ENCODE results near the gene DEFB129. TPM values are rescaled to one million over a fixed set of nuclear protein-coding genes. Genes with fewer than 3 reads are reported as not detected.
"Not testable (repeated sequence)": the region's sequence is repeated elsewhere in the genome, so short reads cannot be mapped to it uniquely, and the experiment has no call there.

Gene DEFB129
- total and polyA plus RNA-seq, 9 donors = not detected

- TF ChIP-seq POLR2A (IDR thresholded peaks at IDR 0.05) (no peak), CTCF (IDR thresholded peaks at IDR 0.05) (no peak), EP300 (IDR thresholded peaks at IDR 0.05) (no peak)
- WGBS, 3 donors = 73 to 78% (median 78%) methylated on average over 1 of the region's 1 CpG
- no peaks in the 10 kb centered on the region for H3K4me1 ChIP-seq (ENCODE audit: insufficient read depth)
- no peak overlapping the region for H3K4me3 ChIP-seq
- H3K9me3 ChIP-seq = no peaks in the 10 kb centered on the region
- H3K36me3 ChIP-seq = no peaks in the 10 kb centered on the region
- intact Hi-C loops (cut with DNase I) = no loop called here
- H3K27ac ChIP-seq = no peak overlapping the region
- no peak for DNase-seq
- no peaks in the 10 kb centered on the region for H3K27me3 ChIP-seq
These were observed 28.8 kb upstream of the DEFB129 start for GRCh38 chr20:198225-198624.

- no peak for DNase-seq
- Histone ChIP-seq H3K36me3 (no peaks in the 10 kb centered on the region), H3K9me3 (no peaks in the 10 kb centered on the region), H3K4me3 (no peak overlapping the region), H3K27me3 (no peaks in the 10 kb centered on the region), H3K27ac (no peak overlapping the region), H3K4me1 (ENCODE audit: insufficient read depth) (no peaks in the 10 kb centered on the region)
- TF ChIP-seq EP300 (IDR thresholded peaks at IDR 0.05) = no peak
- 58 to 64% (median 63%) methylated on average over 4 of the region's 4 CpGs for WGBS, 3 donors
- intact Hi-C loops (cut with DNase I) = no loop called here
These were observed 27.1 kb upstream of the DEFB129 start for GRCh38 chr20:199996-200395.

- H3K27ac ChIP-seq; H3K9me3 ChIP-seq; H3K4me1 ChIP-seq (ENCODE audit: insufficient read depth); H3K4me3 ChIP-seq; H3K36me3 ChIP-seq; H3K27me3 ChIP-seq; DNase-seq; intact Hi-C loops (cut with DNase I): not testable (repeated sequence)
- WGBS, 3 donors = 65 to 78% (median 67%) methylated on average over 4 of the region's 4 CpGs
These were observed 23.4 kb upstream of the DEFB129 start for GRCh38 chr20:203630-204029.

GRCh38 chr20:208942-209566 lies 18.0 kb upstream of the DEFB129 start:
- TF ChIP-seq POLR2A (IDR thresholded peaks at IDR 0.05) (no peak), CTCF (IDR thresholded peaks at IDR 0.05) (peak; percentile 14 to 36 (median 24)), EP300 (IDR thresholded peaks at IDR 0.05) (no peak)
- Histone ChIP-seq H3K27me3 (no peaks in the 10 kb centered on the region), H3K4me3 (no peak overlapping the region), H3K36me3 (no peaks in the 10 kb centered on the region), H3K9me3 (no peaks in the 10 kb centered on the region), H3K27ac (no peak overlapping the region), H3K4me1 (ENCODE audit: insufficient read depth) (no peaks in the 10 kb centered on the region)
- intact Hi-C loops (cut with DNase I) = no loop called here
- 11 to 22% (median 13%) methylated on average over 5 of the region's 5 CpGs for WGBS, 3 donors
- no peak for DNase-seq

GRCh38 chr20:210809-211502 lies 16.1 kb upstream of the DEFB129 start:
- DNase-seq = no peak
- 34 to 51% (median 36%) methylated on average over 7 of the region's 7 CpGs for WGBS, 3 donors
- no peaks in the 10 kb centered on the region for H3K36me3 ChIP-seq
- no peak overlapping the region for H3K27ac ChIP-seq
- H3K4me3 ChIP-seq = no peak overlapping the region
- intact Hi-C loops (cut with DNase I) = no loop called here
- no peak for TF ChIP-seq CTCF (IDR thresholded peaks at IDR 0.05)
- TF ChIP-seq POLR2A (IDR thresholded peaks at IDR 0.05) = no peak
- no peak for TF ChIP-seq EP300 (IDR thresholded peaks at IDR 0.05)
- no peaks in the 10 kb centered on the region for H3K9me3 ChIP-seq
- no peaks in the 10 kb centered on the region for H3K4me1 ChIP-seq (ENCODE audit: insufficient read depth)
- H3K27me3 ChIP-seq = no peaks in the 10 kb centered on the region

Data from ovary (tissue), 9 donors.